Thyroid gland (tissue), 4 donors: ENCODE data around the gene COL20A1. TPM values are rescaled to one million over a fixed set of nuclear protein-coding genes. Genes with fewer than 3 reads are reported as not detected.
"Not testable (repeated sequence)": the region's sequence is repeated elsewhere in the genome, so short reads cannot be mapped to it uniquely, and the experiment has no call there.

ENCODE experiments used
- DNase-seq, 2 donors: peaks; one replicate each; pipeline ENCODE4 v3.0.0-alpha.2; 2019
- H3K27ac ChIP-seq, 3 donors: fragments of 200-600 bp; sonication (generic); 1 replicate in 2 of 3; 2 replicates in 1 of 3; pipeline ENCODE4 v1.5.1; 2016 to 2019; ENCODE audit warnings: mild to moderate bottlenecking in 1 of 3, moderate library complexity in 1 of 3
- H3K27me3 ChIP-seq: fragments of 200-600 bp; sonication (generic); one replicate; pipeline ENCODE4 v1.5.1; 2019
- H3K36me3 ChIP-seq, 2 donors: fragments of 200-600 bp; sonication (generic); one replicate each; pipeline ENCODE4 v1.5.1; 2016 to 2019
- H3K4me1 ChIP-seq, 2 donors: fragments of 200-600 bp; sonication (generic); one replicate each; pipeline ENCODE4 v1.5.1; 2017 to 2019
- H3K4me3 ChIP-seq, 3 donors: fragments of 200-600 bp; sonication (generic); replicated peaks in 1 of 3; 1 replicate in 2 of 3; 2 replicates in 1 of 3; pipeline ENCODE4 v1.5.1; 2016; ENCODE audit warnings: mild to moderate bottlenecking in 1 of 3
- H3K9me3 ChIP-seq: fragments of 200-600 bp; sonication (generic); one replicate; pipeline ENCODE4 v1.5.1; 2017
- POLR2A ChIP-seq, 2 donors: fragments of 450-650 bp; IDR thresholded peaks; one replicate each; pipeline ENCODE4 v1.6.1; 2017; ENCODE audit warnings: antibody characterized with exemption in 2 of 2, mild to moderate bottlenecking in 2 of 2, moderate library complexity in 1 of 2
- WGBS, 2 donors: methylation state at CpG; one replicate each; pipeline ENCODE4 v1.1.5; 2017; 5-methylcytosine and 5-hydroxymethylcytosine counted together
- intact Hi-C: fragments of 100-400 bp; cut with DNase I; formaldehyde crosslinking; loops from one replicate; pipeline ENCODE4 v1.15.1; 2023
- total RNA-seq, 4 donors: library from RNA; depleted of rRNA; stranded (reverse); fragments of >200 nt; gene quantifications; one replicate each; pipeline ENCODE4 v1.2.3, GENCODE V29; 2016
- TF ChIP-seq, protein P1 (sequence below), 6 experiments: fragments of 200-600 bp in 3 of 6; fragments of 450-650 bp in 3 of 6; sonication (generic) in 3 of 6; IDR thresholded peaks; one replicate each; pipeline ENCODE4 v1.5.1; 2016 to 2019; ENCODE audit warnings: antibody characterized with exemption in 6 of 6, mild to moderate bottlenecking in 2 of 6, inconsistent platforms in 1 of 6, moderate library complexity in 1 of 6

The COL20A1 gene
- total RNA-seq, 4 donors from 2014 or later = 0.13 TPM; not detected in 3

DNA sequence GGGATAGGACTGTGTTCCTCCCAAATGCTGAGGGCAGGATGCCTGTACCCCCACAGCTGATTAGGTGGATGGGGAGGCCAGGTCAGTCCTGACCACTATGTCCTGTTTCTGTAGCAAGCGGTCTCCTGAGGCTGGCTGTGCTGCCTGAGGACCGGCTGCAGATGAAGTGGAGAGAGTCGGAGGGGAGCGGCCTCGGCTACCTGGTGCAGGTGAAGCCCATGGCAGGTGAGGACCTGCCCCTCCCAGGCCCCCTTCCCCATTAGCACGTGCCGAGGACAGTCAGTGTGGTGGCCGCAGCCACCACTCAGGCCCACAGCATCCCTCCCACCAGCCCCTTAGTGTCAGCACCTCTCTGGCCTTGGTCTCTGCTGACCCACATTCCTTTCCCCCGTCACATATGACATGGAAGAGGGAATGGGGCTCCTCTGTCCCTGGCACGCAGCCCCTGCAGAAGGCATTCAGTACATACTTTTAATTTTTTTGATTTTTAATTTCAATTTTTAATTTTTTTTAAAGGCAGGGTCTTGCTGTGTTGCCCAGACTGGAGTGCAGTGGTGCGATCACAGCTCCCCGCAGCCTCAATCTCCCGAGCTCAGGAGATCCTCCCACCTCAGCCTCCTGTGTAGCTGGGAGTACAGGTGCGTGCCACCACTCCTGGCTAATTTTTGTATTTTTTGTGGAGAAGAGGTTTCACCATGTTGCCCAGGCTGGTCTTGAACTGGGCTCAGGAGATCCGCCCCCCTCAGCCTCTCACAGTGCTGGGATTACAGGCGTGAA is 5.0 kb downstream of the COL20A1 start:
- Histone ChIP-seq H3K27ac (no peak overlapping the region), H3K36me3 (no peaks in the 10 kb centered on the region), H3K27me3 (no peaks in the 10 kb centered on the region), H3K4me1 (no peaks in the 10 kb centered on the region), H3K9me3 (no peaks in the 10 kb centered on the region), H3K4me3 (no peak overlapping the region)
- TF ChIP-seq POLR2A (IDR thresholded peaks at IDR 0.05) = no peak
- TF ChIP-seq, protein P1, sequence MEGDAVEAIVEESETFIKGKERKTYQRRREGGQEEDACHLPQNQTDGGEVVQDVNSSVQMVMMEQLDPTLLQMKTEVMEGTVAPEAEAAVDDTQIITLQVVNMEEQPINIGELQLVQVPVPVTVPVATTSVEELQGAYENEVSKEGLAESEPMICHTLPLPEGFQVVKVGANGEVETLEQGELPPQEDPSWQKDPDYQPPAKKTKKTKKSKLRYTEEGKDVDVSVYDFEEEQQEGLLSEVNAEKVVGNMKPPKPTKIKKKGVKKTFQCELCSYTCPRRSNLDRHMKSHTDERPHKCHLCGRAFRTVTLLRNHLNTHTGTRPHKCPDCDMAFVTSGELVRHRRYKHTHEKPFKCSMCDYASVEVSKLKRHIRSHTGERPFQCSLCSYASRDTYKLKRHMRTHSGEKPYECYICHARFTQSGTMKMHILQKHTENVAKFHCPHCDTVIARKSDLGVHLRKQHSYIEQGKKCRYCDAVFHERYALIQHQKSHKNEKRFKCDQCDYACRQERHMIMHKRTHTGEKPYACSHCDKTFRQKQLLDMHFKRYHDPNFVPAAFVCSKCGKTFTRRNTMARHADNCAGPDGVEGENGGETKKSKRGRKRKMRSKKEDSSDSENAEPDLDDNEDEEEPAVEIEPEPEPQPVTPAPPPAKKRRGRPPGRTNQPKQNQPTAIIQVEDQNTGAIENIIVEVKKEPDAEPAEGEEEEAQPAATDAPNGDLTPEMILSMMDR (IDR thresholded peaks at IDR 0.05) = no peak
- intact Hi-C loops = no loop called here
- 84 to 86% methylated on average over 14 to 16 of the region's 16 CpGs for WGBS, 2 donors
- no peak for DNase-seq

DNA sequence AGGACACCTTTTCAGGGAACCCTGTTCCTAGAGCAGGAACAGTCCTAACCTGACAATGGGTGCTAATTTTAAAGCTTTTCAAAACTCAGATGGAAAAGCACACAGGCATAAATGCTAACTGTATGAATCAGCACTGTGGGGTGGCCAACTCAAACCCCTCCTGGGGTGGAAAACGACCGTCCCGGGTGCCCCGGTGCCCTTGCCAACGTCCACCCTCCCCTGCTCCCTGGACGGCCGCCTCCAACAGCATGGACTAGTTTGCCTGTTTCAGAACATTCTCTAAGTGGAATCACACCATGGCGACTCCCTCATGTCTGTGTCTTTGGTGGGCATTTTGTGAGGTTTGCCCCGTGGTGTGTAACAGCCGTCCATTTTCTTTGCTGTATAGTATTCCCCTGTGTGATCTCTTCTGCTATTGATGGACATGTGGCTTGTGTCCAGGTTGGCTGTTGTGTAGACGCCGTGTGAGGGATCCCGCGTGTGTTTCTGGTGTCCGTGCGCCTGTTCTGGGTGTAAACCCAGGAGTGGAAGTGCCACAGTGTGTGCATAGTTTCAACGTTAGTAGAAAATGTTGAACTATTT is 5.8 kb downstream of the COL20A1 start:
- DNase-seq = no peak

DNA sequence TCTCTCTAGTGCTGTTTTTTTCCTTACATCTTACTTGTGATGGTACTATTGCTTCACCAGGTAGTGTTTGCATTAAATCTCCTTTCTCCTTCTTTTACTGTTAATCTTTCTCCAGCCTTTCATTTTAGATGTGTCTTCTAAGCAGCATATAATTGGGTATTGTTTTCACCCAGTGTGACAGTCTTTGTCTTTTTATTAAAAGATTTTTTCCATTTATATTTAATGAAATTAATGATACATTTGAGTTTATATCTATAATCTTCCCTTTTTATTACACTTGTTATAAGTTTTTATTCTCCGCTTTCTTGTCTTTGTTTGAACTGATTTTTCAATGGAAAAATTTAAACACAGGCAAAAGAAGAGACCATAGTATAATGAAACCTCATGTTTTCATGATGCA is 8.7 kb downstream of the COL20A1 start:
- intact Hi-C loops = no loop called here
- no peak for TF ChIP-seq POLR2A (IDR thresholded peaks at IDR 0.05)
- TF ChIP-seq, protein P1 (IDR thresholded peaks at IDR 0.05) = no peak
- Histone ChIP-seq H3K4me3 (no peak overlapping the region), H3K27ac (no peak overlapping the region), H3K4me1 (no peaks in the 10 kb centered on the region), H3K9me3 (no peaks in the 10 kb centered on the region), H3K27me3 (peaks cover 4% of the 10 kb centered on the region), H3K36me3 (no peaks in the 10 kb centered on the region)
- 94 to 97% methylated on average over 1 of the region's 1 CpG for WGBS, 2 donors
- no peak for DNase-seq

More for the DNA sequence above, 5.8 kb downstream of the COL20A1 start:
- intact Hi-C loops = no loop called here
- Histone ChIP-seq H3K4me1 (no peaks in the 10 kb centered on the region), H3K27me3 (no peaks in the 10 kb centered on the region), H3K36me3 (no peaks in the 10 kb centered on the region), H3K9me3 (no peaks in the 10 kb centered on the region), H3K4me3 (no peak overlapping the region), H3K27ac (no peak overlapping the region)
- WGBS, 2 donors = 85 to 89% methylated on average over 17 of the region's 17 CpGs
- TF ChIP-seq POLR2A (IDR thresholded peaks at IDR 0.05) = no peak
- TF ChIP-seq, protein P1 (IDR thresholded peaks at IDR 0.05) = no peak

DNA sequence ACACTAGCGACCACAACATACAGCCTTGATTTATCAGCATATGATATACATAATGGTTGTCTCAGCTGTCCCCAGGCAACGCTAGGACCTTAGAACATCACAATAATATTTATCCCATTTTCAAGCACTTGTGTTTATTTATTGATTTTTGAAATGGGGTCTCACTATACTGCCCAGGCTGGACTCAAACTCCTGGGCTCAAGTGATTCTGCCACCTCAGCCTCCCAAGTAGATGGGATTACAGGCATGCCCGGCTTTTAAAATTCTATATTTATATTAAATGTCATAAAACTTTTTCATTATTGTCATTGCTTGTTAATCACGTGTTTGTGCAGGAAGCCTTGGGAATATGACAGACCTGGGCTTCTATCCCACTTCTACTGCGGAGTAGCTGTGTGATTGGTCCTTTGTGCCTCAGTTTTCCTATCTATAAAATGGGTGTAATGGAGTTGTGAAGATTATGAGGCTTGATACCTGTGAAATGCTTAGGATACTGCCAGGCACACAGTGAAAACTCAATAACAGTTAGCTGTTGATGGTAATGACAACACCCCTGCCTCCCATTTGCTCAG is 10.2 kb downstream of the COL20A1 start:
- no peaks in the 10 kb centered on the region for H3K36me3 ChIP-seq
- no peak for TF ChIP-seq POLR2A (IDR thresholded peaks at IDR 0.05)
- TF ChIP-seq, protein P1 (IDR thresholded peaks at IDR 0.05) = no peak
- H3K4me1 ChIP-seq = no peaks in the 10 kb centered on the region
- no peak overlapping the region for H3K27ac ChIP-seq
- DNase-seq = no peak
- intact Hi-C loops = no loop called here
- no peaks in the 10 kb centered on the region for H3K9me3 ChIP-seq
- H3K4me3 ChIP-seq = no peak overlapping the region
- 76 to 79% methylated on average over 5 of the region's 5 CpGs for WGBS, 2 donors
- H3K27me3 ChIP-seq = peaks cover 6% of the 10 kb centered on the region

DNA sequence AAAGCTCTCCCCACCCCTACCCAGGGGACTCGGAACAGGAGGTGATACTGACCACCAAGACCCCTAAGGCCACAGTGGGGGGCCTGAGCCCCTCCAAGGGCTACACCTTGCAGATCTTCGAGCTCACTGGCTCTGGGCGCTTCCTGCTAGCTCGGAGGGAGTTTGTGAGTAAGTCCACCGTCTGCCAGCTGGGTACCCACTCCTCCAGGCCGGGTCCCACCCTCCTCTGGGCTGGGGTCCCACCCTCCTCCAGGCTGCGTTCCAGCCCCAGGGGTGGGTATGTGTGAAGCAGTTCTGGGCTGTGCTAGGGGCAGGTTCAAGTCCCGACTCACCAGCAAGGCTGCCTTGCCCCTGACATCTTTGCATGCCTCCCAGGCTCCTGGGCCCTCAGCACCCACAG is 12.4 kb downstream of the COL20A1 start:
- Histone ChIP-seq H3K27me3 (peaks cover 6% of the 10 kb centered on the region), H3K36me3 (no peaks in the 10 kb centered on the region), H3K4me3 (no peak overlapping the region), H3K4me1 (no peaks in the 10 kb centered on the region), H3K27ac (no peak overlapping the region), H3K9me3 (no peaks in the 10 kb centered on the region)
- no peak for DNase-seq
- intact Hi-C loops = no loop called here
- TF ChIP-seq, protein P1 (IDR thresholded peaks at IDR 0.05) = no peak
- no peak for TF ChIP-seq POLR2A (IDR thresholded peaks at IDR 0.05)
- WGBS, 2 donors = 42 to 64% methylated on average over 7 to 8 of the region's 8 CpGs

DNA sequence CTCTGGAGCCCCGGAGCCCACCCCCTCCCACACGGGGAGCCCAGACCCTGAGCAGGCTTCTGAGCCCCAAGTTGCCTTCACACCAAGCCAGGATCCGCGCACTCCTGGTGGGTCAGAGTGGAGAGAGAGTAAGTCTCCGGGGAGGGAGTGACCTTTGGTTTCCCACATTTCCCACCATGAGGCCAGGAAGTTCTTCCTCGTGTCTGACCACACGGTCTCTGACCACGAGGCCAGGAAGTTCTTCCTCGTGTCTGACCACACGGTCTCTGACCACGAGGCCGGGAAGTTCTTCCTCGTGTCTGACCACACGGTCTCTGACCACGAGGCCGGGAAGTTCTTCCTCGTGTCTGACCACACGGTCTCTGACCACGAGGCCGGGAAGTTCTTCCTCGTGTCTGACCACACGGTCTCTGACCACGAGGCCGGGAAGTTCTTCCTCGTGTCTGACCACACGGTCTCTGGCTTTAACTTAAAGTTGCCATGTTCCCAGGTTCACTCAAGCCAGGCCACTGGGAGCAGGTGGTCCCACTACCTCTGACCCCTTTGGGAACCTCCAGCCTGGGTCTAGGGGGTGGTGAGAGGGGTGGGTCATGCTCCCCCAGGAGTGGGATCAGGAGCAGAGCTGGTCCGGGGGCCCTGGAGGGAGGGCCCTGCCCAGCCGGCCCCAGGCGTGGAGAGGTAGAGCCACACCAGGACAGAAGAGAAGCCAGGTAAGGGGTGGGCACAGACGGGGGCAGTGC is 13.1 kb downstream of the COL20A1 start:
- intact Hi-C loops, H3K27ac ChIP-seq, DNase-seq, H3K27me3 ChIP-seq, H3K36me3 ChIP-seq, H3K4me3 ChIP-seq, H3K4me1 ChIP-seq, H3K9me3 ChIP-seq: not testable (repeated sequence)
- WGBS, 2 donors = 76 to 85% methylated on average over 5 to 18 of the region's 30 CpGs
